Keratinocyte (primary cell): ENCODE results near the gene MAML2. TPM values are rescaled to one million over a fixed set of nuclear protein-coding genes. Genes with fewer than 3 reads are reported as not detected.

Experiments
- DNase-seq: peaks from one replicate; pipeline ENCODE4 v3.0.0-alpha.2; 2011; ENCODE audit warnings: low read depth, missing footprints, low spot score
- FAIRE-seq: peaks from 2 replicates; lab custom pipeline; 2011; peaks lifted over from hg19 to GRCh38; lab: Jason Lieb, UNC
- H2AFZ ChIP-seq: 2 replicates; pipeline ENCODE4 v1.6.0; 2012; ENCODE audit warnings: low read length, control low read depth, inconsistent platforms; ENCODE audit not compliant: control insufficient read depth
- H3K27ac ChIP-seq: 2 replicates; pipeline ENCODE4 v1.5.1; 2011; ENCODE audit warnings: low read length; ENCODE audit not compliant: control insufficient read depth, insufficient read depth
- H3K27me3 ChIP-seq: 3 replicates; pipeline ENCODE4 v1.6.0; 2011; ENCODE audit warnings: low read length; ENCODE audit not compliant: control insufficient read depth, insufficient read depth; ENCODE audit errors: extremely low read depth
- H3K36me3 ChIP-seq, 2 experiments: 2 replicates in 1 of 2; 3 replicates in 1 of 2; pipeline ENCODE4 v1.5.1; 2011; ENCODE audit warnings: low read length in 2 of 2, mild to moderate bottlenecking in 1 of 2; ENCODE audit not compliant: control insufficient read depth in 2 of 2, insufficient read depth in 2 of 2; ENCODE audit errors: extremely low read depth in 1 of 2
- H3K4me1 ChIP-seq: 3 replicates; pipeline ENCODE4 v1.5.1; 2011; ENCODE audit warnings: low read length; ENCODE audit not compliant: control insufficient read depth, insufficient read depth; ENCODE audit errors: extremely low read depth
- H3K4me2 ChIP-seq: 3 replicates; pipeline ENCODE4 v1.6.0; 2011; ENCODE audit warnings: low read depth, low read length; ENCODE audit not compliant: control insufficient read depth, insufficient read depth; ENCODE audit errors: extremely low read depth
- H3K4me3 ChIP-seq, 3 experiments: fragments of 200-600 bp in 1 of 3; sonication (generic) in 1 of 3; 2 replicates in 2 of 3; 3 replicates in 1 of 3; pipeline ENCODE4 v1.5.1; 2011 to 2016; ENCODE audit warnings: low read length in 3 of 3, mild to moderate bottlenecking in 3 of 3, control low read depth in 2 of 3, inconsistent platforms in 1 of 3, low read depth in 1 of 3, mixed read lengths in 1 of 3, mixed run types in 1 of 3, moderate library complexity in 1 of 3; ENCODE audit not compliant: control insufficient read depth in 2 of 3, insufficient read depth in 2 of 3; ENCODE audit errors: extremely low read depth in 1 of 3
- H3K79me2 ChIP-seq: 2 replicates; pipeline ENCODE4 v1.6.0; 2012; ENCODE audit warnings: low read length; ENCODE audit not compliant: control insufficient read depth, insufficient read depth
- H3K9ac ChIP-seq: 3 replicates; pipeline ENCODE4 v1.6.0; 2011; ENCODE audit warnings: low read length; ENCODE audit not compliant: control insufficient read depth, insufficient read depth; ENCODE audit errors: extremely low read depth
- H3K9me1 ChIP-seq: 3 replicates; pipeline ENCODE4 v1.6.0; 2011; ENCODE audit warnings: low read length; ENCODE audit not compliant: control insufficient read depth, insufficient read depth; ENCODE audit errors: extremely low read depth
- H3K9me3 ChIP-seq: 2 replicates; pipeline ENCODE4 v1.5.1; 2012; ENCODE audit warnings: low read depth, low read length; ENCODE audit not compliant: control insufficient read depth
- H4K20me1 ChIP-seq: 3 replicates; pipeline ENCODE4 v1.6.0; 2011; ENCODE audit warnings: low read length; ENCODE audit not compliant: control insufficient read depth, insufficient read depth; ENCODE audit errors: extremely low read depth
- EZH2 ChIP-seq: IDR thresholded peaks from one replicate; pipeline ENCODE4 v1.6.1; 2012; ENCODE audit warnings: inconsistent platforms, mild to moderate bottlenecking, low read length, moderate library complexity
- dilution Hi-C: fragments of 300-500 bp; cut with MboI; formaldehyde crosslinking; loops from one replicate; pipeline ENCODE4 v1.7.0; 2020; ENCODE audit warnings: low sequenced_read_pairs; ENCODE audit not compliant: extremely low pct_ligation_motif_present
- polyA plus RNA-seq, 5 experiments: library from polyadenylated mRNA; depleted of rRNA in 3 of 5; stranded (reverse) in 3 of 5; stranded (forward) in 1 of 5; unstranded in 1 of 5; fragments of >200 nt; gene quantifications; 1 replicate in 1 of 5; 2 replicates in 3 of 5; 3 replicates in 1 of 5; pipeline versions ENCODE4 v1.2.1 to v1.2.3, GENCODE V29; 2011 to 2012; ENCODE audit warnings: missing spikeins in 2 of 5, low read depth in 1 of 5, low replicate concordance in 1 of 5
- TF ChIP-seq, protein P1 (sequence below), 3 experiments: IDR thresholded peaks in 1 of 3; conservative IDR thresholded peaks in 1 of 3; optimal IDR thresholded peaks in 1 of 3; 2 replicates in 2 of 3; 3 replicates in 1 of 3; pipeline versions ENCODE3 to v1.5.1; 2011; ENCODE audit warnings: low read length in 3 of 3, mild to moderate bottlenecking in 3 of 3, moderate library complexity in 2 of 3, control low read depth in 1 of 3, inconsistent platforms in 1 of 3; ENCODE audit not compliant: insufficient read depth in 2 of 3; ENCODE audit errors: extremely low read depth in 1 of 3

The MAML2 gene
- polyA plus RNA-seq, 1 donor (not counting 4 experiments of a cell fraction or from before 2014, with no cell fraction given) = 4.2 TPM

DNA sequence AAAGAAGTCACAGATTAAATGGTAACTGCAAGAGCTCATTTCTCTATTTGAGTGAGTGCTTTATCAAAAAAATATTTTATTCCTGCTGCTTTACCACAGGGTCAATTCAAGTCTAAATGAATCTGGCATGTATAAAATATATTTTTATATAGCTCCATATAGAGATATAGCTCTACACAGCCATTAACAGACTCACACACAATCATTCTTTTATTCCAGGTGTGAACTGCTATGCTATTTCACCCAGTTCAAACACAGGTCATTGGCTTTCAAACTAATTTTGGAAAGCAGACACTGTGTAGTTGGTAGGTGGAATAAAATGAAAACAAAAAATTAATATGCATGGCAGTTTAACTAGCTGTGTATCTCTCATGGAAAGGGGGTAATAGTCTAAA, 63.1 kb downstream of the MAML2 start:
- no peak for FAIRE-seq
- dilution Hi-C loops = loop anchor here (5.0 kb wide), 1 partner anchor 63 kb away; no protein-coding TSS in a partner anchor
- no peak for TF ChIP-seq EZH2
- Histone ChIP-seq H2AFZ (no peak overlapping the region), H3K4me3 (no peak overlapping the region), H3K27me3 (no peaks in the 10 kb centered on the region), H4K20me1 (no peaks in the 10 kb centered on the region), H3K4me1 (peaks cover 32% of the 10 kb centered on the region), H3K9me1 (no peaks in the 10 kb centered on the region), H3K36me3 (no peaks in the 10 kb centered on the region), H3K9ac (no peak overlapping the region), H3K27ac (peak overlapping the region; percentile 50), H3K9me3 (no peaks in the 10 kb centered on the region), H3K79me2 (peaks cover 2% of the 10 kb centered on the region), H3K4me2 (peak overlapping the region; percentile 3)
- no peak for DNase-seq

DNA sequence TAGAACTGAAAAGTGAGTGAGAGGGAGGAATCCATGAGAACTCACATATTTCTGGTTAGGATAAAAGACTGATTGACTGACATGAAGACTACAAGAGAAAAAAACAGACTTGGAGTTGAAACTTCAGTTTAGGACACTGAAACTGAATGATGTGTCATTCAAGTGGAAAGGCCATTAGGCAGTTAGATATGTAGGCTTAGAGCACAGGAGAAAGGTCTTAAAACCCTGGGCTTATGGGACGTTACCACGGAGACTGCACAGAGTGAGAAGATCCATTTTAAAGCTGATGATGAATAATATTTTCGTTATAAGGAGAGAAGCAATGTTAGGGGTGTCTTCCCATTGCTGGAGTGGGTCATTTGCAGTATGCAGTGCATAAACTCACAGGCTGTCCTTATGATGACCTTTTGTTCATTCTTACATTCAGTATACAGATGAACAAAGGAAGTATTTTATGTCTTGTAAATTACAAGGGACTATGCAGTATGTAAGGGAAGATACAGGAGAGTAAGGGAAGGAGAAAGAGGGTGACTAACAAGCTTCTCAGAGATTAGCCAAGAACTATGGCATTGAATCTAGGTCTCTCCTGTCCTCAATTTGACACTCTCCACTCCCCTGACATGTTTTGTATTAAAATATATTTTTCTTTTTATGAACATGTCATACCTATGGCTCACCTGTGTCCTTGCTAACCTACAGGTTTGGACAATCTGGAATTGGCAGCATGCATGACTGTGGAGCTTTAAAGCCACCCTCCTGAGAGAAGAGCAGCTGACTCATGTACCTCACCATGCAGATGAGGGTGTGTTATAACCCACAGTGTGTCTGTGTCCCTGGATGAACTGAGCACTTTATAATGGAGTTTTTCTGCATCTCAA, 63.7 kb downstream of the MAML2 start:
- Histone ChIP-seq H2AFZ (no peak overlapping the region), H3K4me3 (no peak overlapping the region), H4K20me1 (no peaks in the 10 kb centered on the region), H3K27me3 (no peaks in the 10 kb centered on the region), H3K79me2 (peaks cover 2% of the 10 kb centered on the region), H3K27ac (peak overlapping the region; percentile 50), H3K4me2 (peak overlapping the region; percentile 3), H3K9me3 (no peaks in the 10 kb centered on the region), H3K9me1 (no peaks in the 10 kb centered on the region), H3K36me3 (no peaks in the 10 kb centered on the region), H3K4me1 (peaks cover 32% of the 10 kb centered on the region), H3K9ac (no peak overlapping the region)
- dilution Hi-C loops = loop anchor here (5.0 kb wide), 1 partner anchor 62 kb away; no protein-coding TSS in a partner anchor
- TF ChIP-seq EZH2 = no peak
- TF ChIP-seq, protein P1, sequence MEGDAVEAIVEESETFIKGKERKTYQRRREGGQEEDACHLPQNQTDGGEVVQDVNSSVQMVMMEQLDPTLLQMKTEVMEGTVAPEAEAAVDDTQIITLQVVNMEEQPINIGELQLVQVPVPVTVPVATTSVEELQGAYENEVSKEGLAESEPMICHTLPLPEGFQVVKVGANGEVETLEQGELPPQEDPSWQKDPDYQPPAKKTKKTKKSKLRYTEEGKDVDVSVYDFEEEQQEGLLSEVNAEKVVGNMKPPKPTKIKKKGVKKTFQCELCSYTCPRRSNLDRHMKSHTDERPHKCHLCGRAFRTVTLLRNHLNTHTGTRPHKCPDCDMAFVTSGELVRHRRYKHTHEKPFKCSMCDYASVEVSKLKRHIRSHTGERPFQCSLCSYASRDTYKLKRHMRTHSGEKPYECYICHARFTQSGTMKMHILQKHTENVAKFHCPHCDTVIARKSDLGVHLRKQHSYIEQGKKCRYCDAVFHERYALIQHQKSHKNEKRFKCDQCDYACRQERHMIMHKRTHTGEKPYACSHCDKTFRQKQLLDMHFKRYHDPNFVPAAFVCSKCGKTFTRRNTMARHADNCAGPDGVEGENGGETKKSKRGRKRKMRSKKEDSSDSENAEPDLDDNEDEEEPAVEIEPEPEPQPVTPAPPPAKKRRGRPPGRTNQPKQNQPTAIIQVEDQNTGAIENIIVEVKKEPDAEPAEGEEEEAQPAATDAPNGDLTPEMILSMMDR (optimal IDR thresholded peaks at IDR 0.05 in 1 of 3, IDR thresholded peaks at IDR 0.05 in 1 of 3, conservative IDR thresholded peaks at IDR 0.05 in 1 of 3; ENCODE audit: extremely low read depth in 1 of 3, insufficient read depth in 2 of 3, low read length in 3 of 3) = no peak
- peak; percentile 32 for DNase-seq
- peak; percentile 83 for FAIRE-seq
